Right atrium auricular region (tissue), 2 donors: ENCODE results near the gene VRK3. TPM values are rescaled to one million over a fixed set of nuclear protein-coding genes. Genes with fewer than 3 reads are reported as not detected.

Source experiments
- DNase-seq: peaks from one replicate; pipeline ENCODE4 v3.0.0-alpha.2; 2019; ENCODE audit warnings: low spot score
- H3K27ac ChIP-seq, 2 donors: fragments of 200-600 bp; sonication (generic); 1 replicate in 1 of 2; 2 replicates in 1 of 2; pipeline ENCODE4 v1.5.1; 2016 to 2019
- H3K27me3 ChIP-seq, 2 donors: fragments of 200-600 bp; sonication (generic); one replicate each; pipeline versions ENCODE4 v1.5.1 to v1.6.0; 2017 to 2019
- H3K36me3 ChIP-seq: fragments of 200-600 bp; sonication (generic); one replicate; pipeline ENCODE4 v1.5.1; 2016
- H3K4me1 ChIP-seq, 2 donors: fragments of 200-600 bp; sonication (generic); one replicate each; pipeline versions ENCODE4 v1.5.1 to v1.6.0; 2017 to 2019
- H3K4me3 ChIP-seq, 2 donors: fragments of 200-600 bp; sonication (generic); 1 replicate in 1 of 2; 2 replicates in 1 of 2; pipeline ENCODE4 v1.5.1; 2017 to 2019; ENCODE audit warnings: mild to moderate bottlenecking in 1 of 2, moderate library complexity in 1 of 2
- H3K9me3 ChIP-seq, 2 donors: fragments of 200-600 bp; sonication (generic); one replicate each; pipeline ENCODE4 v1.5.1; 2019
- total RNA-seq, 2 donors: library from RNA; depleted of rRNA; stranded (reverse); fragments of >200 nt; gene quantifications; one replicate each; pipeline ENCODE4 v1.1.0, GENCODE V29; 2016
- TF ChIP-seq, protein P1 (sequence below), 2 donors: fragments of 200-600 bp; sonication (generic); IDR thresholded peaks; one replicate each; pipeline ENCODE4 v1.5.1; 2019; ENCODE audit warnings: antibody characterized with exemption in 2 of 2

VRK3 gene
- total RNA-seq, 2 donors from 2014 or later: 20.5 to 25.5 TPM

GRCh38 chr19:49956115-49956495 lies 69.1 kb downstream of the VRK3 start:
- no peak overlapping the region for H3K4me3 ChIP-seq
- H3K27ac ChIP-seq: no peak overlapping the region
- H3K9me3 ChIP-seq: no peaks in the 10 kb centered on the region
- no peaks in the 10 kb centered on the region for H3K27me3 ChIP-seq
- peaks cover 0 to 27% of the 10 kb centered on the region in 2 donors for H3K4me1 ChIP-seq
- TF ChIP-seq, protein P1, sequence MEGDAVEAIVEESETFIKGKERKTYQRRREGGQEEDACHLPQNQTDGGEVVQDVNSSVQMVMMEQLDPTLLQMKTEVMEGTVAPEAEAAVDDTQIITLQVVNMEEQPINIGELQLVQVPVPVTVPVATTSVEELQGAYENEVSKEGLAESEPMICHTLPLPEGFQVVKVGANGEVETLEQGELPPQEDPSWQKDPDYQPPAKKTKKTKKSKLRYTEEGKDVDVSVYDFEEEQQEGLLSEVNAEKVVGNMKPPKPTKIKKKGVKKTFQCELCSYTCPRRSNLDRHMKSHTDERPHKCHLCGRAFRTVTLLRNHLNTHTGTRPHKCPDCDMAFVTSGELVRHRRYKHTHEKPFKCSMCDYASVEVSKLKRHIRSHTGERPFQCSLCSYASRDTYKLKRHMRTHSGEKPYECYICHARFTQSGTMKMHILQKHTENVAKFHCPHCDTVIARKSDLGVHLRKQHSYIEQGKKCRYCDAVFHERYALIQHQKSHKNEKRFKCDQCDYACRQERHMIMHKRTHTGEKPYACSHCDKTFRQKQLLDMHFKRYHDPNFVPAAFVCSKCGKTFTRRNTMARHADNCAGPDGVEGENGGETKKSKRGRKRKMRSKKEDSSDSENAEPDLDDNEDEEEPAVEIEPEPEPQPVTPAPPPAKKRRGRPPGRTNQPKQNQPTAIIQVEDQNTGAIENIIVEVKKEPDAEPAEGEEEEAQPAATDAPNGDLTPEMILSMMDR (IDR thresholded peaks at IDR 0.05): no peak
- no peaks in the 10 kb centered on the region for H3K36me3 ChIP-seq
- no peak for DNase-seq

DNA sequence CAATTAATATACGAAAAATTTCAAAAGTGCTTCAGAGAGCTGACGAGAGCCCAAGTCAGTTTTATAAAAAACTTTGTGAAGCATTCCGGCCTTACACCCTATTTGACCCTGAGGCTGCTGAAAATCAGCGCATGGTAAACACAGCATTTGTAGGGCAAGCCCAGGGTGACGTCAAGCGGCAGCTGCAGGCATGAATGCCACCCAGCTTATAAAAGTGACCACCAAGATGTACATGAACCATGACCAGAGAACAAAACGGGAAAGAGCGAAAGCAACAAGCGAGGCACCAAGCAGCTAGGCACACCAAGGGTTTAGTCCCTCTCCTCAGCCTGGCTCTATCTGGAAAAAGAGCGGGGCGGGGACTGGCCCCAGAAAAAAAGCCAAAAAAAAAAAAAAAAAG lies 70.2 kb downstream of the VRK3 start:
- TF ChIP-seq, protein P1 (IDR thresholded peaks at IDR 0.05): no peak
- H3K27me3 ChIP-seq: no peaks in the 10 kb centered on the region
- DNase-seq: no peak
- H3K9me3 ChIP-seq: no peaks in the 10 kb centered on the region
- no peaks in the 10 kb centered on the region for H3K36me3 ChIP-seq
- H3K4me1 ChIP-seq: peaks cover 0 to 27% of the 10 kb centered on the region in 2 donors
- no peak overlapping the region for H3K4me3 ChIP-seq
- no peak overlapping the region for H3K27ac ChIP-seq

GRCh38 chr19:49954092-49954829 lies 70.9 kb downstream of the VRK3 start:
- H3K27ac ChIP-seq: no peak overlapping the region
- no peak overlapping the region for H3K4me3 ChIP-seq
- no peaks in the 10 kb centered on the region for H3K9me3 ChIP-seq
- TF ChIP-seq, protein P1 (IDR thresholded peaks at IDR 0.05): no peak
- H3K27me3 ChIP-seq: no peaks in the 10 kb centered on the region
- peaks cover 0 to 27% of the 10 kb centered on the region in 2 donors for H3K4me1 ChIP-seq
- no peak for DNase-seq
- no peaks in the 10 kb centered on the region for H3K36me3 ChIP-seq

GRCh38 chr19:49953416-49953815 lies 71.8 kb downstream of the VRK3 start:
- peaks cover 0 to 27% of the 10 kb centered on the region in 2 donors for H3K4me1 ChIP-seq
- no peaks in the 10 kb centered on the region for H3K27me3 ChIP-seq
- TF ChIP-seq, protein P1 (IDR thresholded peaks at IDR 0.05): no peak
- H3K36me3 ChIP-seq: no peaks in the 10 kb centered on the region
- no peak overlapping the region for H3K4me3 ChIP-seq
- H3K9me3 ChIP-seq: no peaks in the 10 kb centered on the region
- H3K27ac ChIP-seq: no peak overlapping the region
- DNase-seq: no peak

DNA sequence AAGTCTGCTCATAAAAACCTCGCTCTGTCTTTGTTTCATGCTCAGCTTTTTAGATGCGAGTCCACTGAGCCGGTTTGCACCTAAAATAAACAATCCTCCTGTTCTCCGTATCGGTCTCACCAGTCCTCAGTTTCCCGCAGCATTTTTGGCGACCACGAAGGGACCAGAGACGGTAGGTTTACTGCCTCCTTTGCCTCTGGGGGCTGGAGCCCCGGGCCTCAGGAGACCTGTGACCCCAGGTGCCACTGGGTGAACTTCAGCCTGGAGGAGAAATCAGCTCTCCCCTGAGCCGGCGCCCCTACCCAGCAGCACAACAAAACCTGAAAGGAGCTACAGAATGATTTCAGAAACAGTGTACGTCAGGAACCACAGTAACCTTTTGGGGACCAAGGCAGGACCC lies 72.3 kb downstream of the VRK3 start:
- no peak for DNase-seq
- TF ChIP-seq, protein P1 (IDR thresholded peaks at IDR 0.05): no peak
- Histone ChIP-seq H3K9me3 (no peaks in the 10 kb centered on the region), H3K27me3 (no peaks in the 10 kb centered on the region), H3K27ac (no peak overlapping the region), H3K4me3 (no peak overlapping the region), H3K36me3 (no peaks in the 10 kb centered on the region), H3K4me1 (peaks cover 0 to 27% of the 10 kb centered on the region in 2 donors)

DNA sequence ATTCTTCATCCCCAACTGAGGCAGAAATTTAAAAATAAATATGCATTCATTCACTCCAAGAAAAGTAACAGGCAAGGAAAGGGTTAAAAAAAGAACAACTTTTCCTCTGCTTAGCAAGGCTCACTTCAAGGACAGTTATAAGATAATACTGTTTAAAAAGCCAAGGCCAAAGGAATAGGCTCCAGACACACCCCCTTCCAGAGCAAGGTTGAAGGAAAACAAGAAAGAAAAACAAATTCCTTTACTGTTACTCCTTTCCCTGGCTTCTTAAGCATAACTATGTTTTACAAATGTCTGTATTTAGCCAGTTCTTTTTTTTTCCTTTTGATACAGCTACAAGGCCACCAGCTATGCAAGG lies 72.7 kb downstream of the VRK3 start:
- Histone ChIP-seq H3K36me3 (no peaks in the 10 kb centered on the region), H3K4me3 (no peak overlapping the region), H3K27ac (no peak overlapping the region), H3K4me1 (peaks cover 0 to 27% of the 10 kb centered on the region in 2 donors), H3K9me3 (no peaks in the 10 kb centered on the region), H3K27me3 (no peaks in the 10 kb centered on the region)
- TF ChIP-seq, protein P1 (IDR thresholded peaks at IDR 0.05): no peak
- no peak for DNase-seq
